K562 (cell line): ENCODE measurements around the gene ANKRD27. TPM values are rescaled to one million over a fixed set of nuclear protein-coding genes. Genes with fewer than 3 reads are reported as not detected.

Experiments
- ATAC-seq: fragments of 200-7000 bp; cut with Tn5 transposase; 3 replicates; pipeline ENCODE4 v1.9.1; 2020; ENCODE audit warnings: moderate library complexity
- BruUV-seq: library from RNA; stranded (reverse); fragments of 400-500 nt; replicated peaks from 2 replicates; lab custom pipeline; 2021; lab: Mats Ljungman, UMichigan
- CTCF ChIA-PET: fragments of 300-600 bp; formaldehyde crosslinking; extraction: SDS; loops from one replicate; lab custom pipeline; 2021; ENCODE audit warnings: low intra/inter-chr PET ratio; lab: Yijun Ruan, JAX
- POLR2A ChIA-PET: fragments of 300-600, 350-650 bp; sonication (Branson Sonifier 250); formaldehyde crosslinking; extraction: SDS; loops from one replicate; lab custom pipeline; 2021; ENCODE audit warnings: antibody characterized with exemption, inconsistent platforms; lab: Yijun Ruan, JAX
- DNase-seq, 4 experiments: peaks; one replicate each; pipeline versions ENCODE4 v3.0.0 to v3.0.0-alpha.2; 2011 to 2018; ENCODE audit warnings: low spot score in 3 of 4, mixed read lengths in 3 of 4; ENCODE audit errors: extremely low read depth in 1 of 4
- FAIRE-seq: peaks from 2 replicates; lab custom pipeline; 2011; peaks lifted over from hg19 to GRCh38; lab: Jason Lieb, UNC
- H2AFZ ChIP-seq: 2 replicates; pipeline ENCODE4 v1.6.0; 2011; ENCODE audit warnings: low read depth, low read length, control low read depth, inconsistent platforms
- H3K27ac ChIP-seq: fragments of 200-600 bp; 3 replicates; pipeline ENCODE4 v1.8.0; 2011; ENCODE audit warnings: low read depth, mild to moderate bottlenecking, control low read depth, inconsistent platforms, low read length, moderate library complexity, mixed read lengths; ENCODE audit errors: extremely low read depth
- H3K27me3 ChIP-seq, 2 experiments: fragments of 300-600 bp in 1 of 2; 2 replicates in 1 of 2; 3 replicates in 1 of 2; pipeline versions ENCODE4 v1.6.0 to v1.8.0; 2011; ENCODE audit warnings: inconsistent platforms in 2 of 2, low read length in 2 of 2, mild to moderate bottlenecking in 1 of 2, mixed read lengths in 1 of 2, moderate library complexity in 1 of 2; ENCODE audit not compliant: control insufficient read depth in 2 of 2, insufficient read depth in 2 of 2
- H3K36me3 ChIP-seq: fragments of 300-600 bp; 3 replicates; pipeline ENCODE4 v1.8.0; 2011; ENCODE audit warnings: mild to moderate bottlenecking, low read length, inconsistent platforms; ENCODE audit not compliant: control insufficient read depth, insufficient read depth
- H3K4me1 ChIP-seq, 2 experiments: fragments of 200-600 bp in 1 of 2; replicated peaks in 1 of 2; 2 replicates in 1 of 2; 3 replicates in 1 of 2; pipeline versions ENCODE4 v1.5.1 to v1.8.0; 2011; ENCODE audit warnings: inconsistent platforms in 2 of 2, low read length in 2 of 2, mild to moderate bottlenecking in 1 of 2, mixed read lengths in 1 of 2, moderate library complexity in 1 of 2; ENCODE audit not compliant: control insufficient read depth in 2 of 2, insufficient read depth in 2 of 2
- H3K4me2 ChIP-seq: 2 replicates; pipeline ENCODE4 v1.6.1; 2011; ENCODE audit warnings: low read length, control low read depth, inconsistent platforms, mixed read lengths; ENCODE audit not compliant: insufficient read depth
- H3K4me3 ChIP-seq: fragments of 200-600 bp; sonication (generic), shearing (Covaris generic); 2 replicates; pipeline ENCODE4 v1.5.1; 2016; ENCODE audit warnings: control low read depth, inconsistent platforms
- H3K79me2 ChIP-seq: fragments of 200-600 bp; 3 replicates; pipeline ENCODE4 v1.8.0; 2011; ENCODE audit warnings: low read length, inconsistent platforms; ENCODE audit not compliant: control insufficient read depth, insufficient read depth
- H3K9ac ChIP-seq, 2 experiments: 2 replicates each; pipeline versions ENCODE4 v1.6.0 to v1.6.1; 2011; ENCODE audit warnings: low read depth in 2 of 2, low read length in 2 of 2, control low read depth in 1 of 2, inconsistent platforms in 1 of 2, mild to moderate bottlenecking in 1 of 2, mixed read lengths in 1 of 2; ENCODE audit not compliant: insufficient read depth in 1 of 2
- H3K9me1 ChIP-seq: one replicate; pipeline ENCODE4 v1.6.0; 2011; ENCODE audit warnings: inconsistent platforms, mild to moderate bottlenecking, low read length, moderate library complexity; ENCODE audit not compliant: control insufficient read depth, insufficient read depth
- H3K9me3 ChIP-seq: replicated peaks from 2 replicates; pipeline ENCODE4 v1.5.1; 2011; ENCODE audit warnings: low read depth, low read length, inconsistent platforms; ENCODE audit not compliant: control insufficient read depth, insufficient read depth
- H4K20me1 ChIP-seq: replicated peaks from 2 replicates; pipeline ENCODE4 v1.6.1; 2011; ENCODE audit warnings: low read length, inconsistent platforms, mixed read lengths; ENCODE audit not compliant: control insufficient read depth, insufficient read depth
- KLF13 ChIP-seq: fragments of 450-650 bp; IDR thresholded peaks from 2 replicates; pipeline ENCODE4 v1.6.1; 2016; ENCODE audit warnings: missing genetic modification characterization, low read depth, mild to moderate bottlenecking, missing compliant biosample characterization, moderate library complexity, borderline replicate concordance
- NUFIP1 ChIP-seq: fragments of 450-650 bp; IDR thresholded peaks from 2 replicates; pipeline ENCODE4 v1.6.1; 2018; ENCODE audit not compliant: partially characterized antibody
- SMARCB1 ChIP-seq: IDR thresholded peaks from 2 replicates; pipeline ENCODE4 v1.6.1; 2011; ENCODE audit warnings: improper control_type of control experiment, low read depth; ENCODE audit not compliant: insufficient read length
- U2AF2 ChIP-seq: fragments of 200-400 bp; formaldehyde crosslinking; optimal IDR thresholded peaks from 2 replicates; pipeline ENCODE3; 2017; ENCODE audit warnings: low read depth, mild to moderate bottlenecking, low read length
- ZFP36 ChIP-seq: fragments of 150-350 bp; IDR thresholded peaks from 2 replicates; pipeline ENCODE4 v1.6.1; 2018; ENCODE audit warnings: low read length, low read depth; ENCODE audit not compliant: partially characterized antibody
- ZNF436 ChIP-seq: fragments of 250-450, 450-650 bp; sonication (Bioruptor Pico); formaldehyde crosslinking; IDR thresholded peaks from 2 replicates; pipeline ENCODE4 v1.7.0; 2020; ENCODE audit warnings: mild to moderate bottlenecking
- ZNF445 ChIP-seq: fragments of 250-450 bp; sonication (Bioruptor Pico); IDR thresholded peaks from 2 replicates; pipeline ENCODE4 v1.4.0; 2020; ENCODE audit warnings: low read depth, mild to moderate bottlenecking, moderate library complexity
- WGBS: fragments of 100-300 bp; shearing (Covaris generic); methylation state at CpG from one replicate; pipeline ENCODE4 v1.1.6; 2016; ENCODE audit warnings: low coverage, mixed read lengths; ENCODE audit not compliant: insufficient coverage; ENCODE audit errors: missing lambda C conversion rate; 5-methylcytosine and 5-hydroxymethylcytosine counted together
- in situ Hi-C: fragments of 300-500 bp; cut with MboI; formaldehyde crosslinking; loops from 4 replicates; pipeline ENCODE4 v1.15.0; 2018; ENCODE audit warnings: inconsistent platforms, mixed read lengths
- intact Hi-C: fragments of 100-400 bp; cut with micrococcal nuclease; formaldehyde crosslinking; loops from 2 replicates; pipeline ENCODE4 v1.14.2; 2022
- polyA plus RNA-seq, 8 experiments: library from polyadenylated mRNA; depleted of rRNA in 4 of 8; stranded (reverse) in 5 of 8; unstranded in 3 of 8; fragments of >200 nt; fragmentation: Nextera tagmentation in 2 of 8; fragmentation: Illumina TruSeq in 1 of 8; extraction: Ambion mirVana in 2 of 8; extraction: Trizol in 1 of 8; gene quantifications; 2 replicates each; pipeline versions ENCODE4 v1.2.1 to v1.2.3, GENCODE V29; 2011 to 2014; ENCODE audit warnings: inconsistent platforms in 1 of 8, missing spikeins in 1 of 8
- total RNA-seq, 7 experiments: library from RNA; depleted of rRNA in 6 of 7; stranded (reverse); fragments of >200 nt in 6 of 7; fragmentation: Illumina TruSeq in 2 of 7; extraction: Trizol in 2 of 7; gene quantifications; 2 replicates each; pipeline versions ENCODE4 v1.2.1 to v1.2.3, GENCODE V29; 2011 to 2021; ENCODE audit warnings: low replicate concordance in 1 of 7
- TF ChIP-seq, protein P1 (sequence below): fragments of 250-450 bp; sonication (Bioruptor Pico); IDR thresholded peaks from 2 replicates; pipeline ENCODE4 v1.4.0; 2020; ENCODE audit warnings: mild to moderate bottlenecking, moderate library complexity

Gene ANKRD27
- total and polyA plus RNA-seq, 9 of the 15 experiments (the other 6 are each of a cell fraction or from before 2014, with no cell fraction given), result 5.3 to 71.3 (median 54.2) TPM

GRCh38 chr19:32615569-32615968 is 59.4 kb downstream of the ANKRD27 start:
- BruUV-seq, result no TSS peak
- H3K27me3 ChIP-seq, result no peaks in the 10 kb centered on the region
- ChIA-PET CTCF (no interaction called here), POLR2A (no interaction called here)
- FAIRE-seq, result no peak
- H3K36me3 ChIP-seq, result peaks cover 80% of the 10 kb centered on the region
- H2AFZ ChIP-seq, result no peak overlapping the region
- no peaks in the 10 kb centered on the region for H3K79me2 ChIP-seq
- in situ Hi-C loops (no loop called here), intact Hi-C loops (no loop called here)
- peaks cover 0 to 4% of the 10 kb centered on the region in 2 experiments; a peak in 1 of 5 replicates for H3K4me1 ChIP-seq
- no peaks in the 10 kb centered on the region for H4K20me1 ChIP-seq
- no peak overlapping the region for H3K4me3 ChIP-seq
- TF ChIP-seq KLF13 (tag) (no peak), U2AF2 (no peak), ZFP36 (no peak), ZNF445 (CRISPR knock-in tag) (no peak), SMARCB1 (no peak), ZNF436 (CRISPR knock-in tag) (no peak), NUFIP1 (no peak)
- TF ChIP-seq, protein P1, sequence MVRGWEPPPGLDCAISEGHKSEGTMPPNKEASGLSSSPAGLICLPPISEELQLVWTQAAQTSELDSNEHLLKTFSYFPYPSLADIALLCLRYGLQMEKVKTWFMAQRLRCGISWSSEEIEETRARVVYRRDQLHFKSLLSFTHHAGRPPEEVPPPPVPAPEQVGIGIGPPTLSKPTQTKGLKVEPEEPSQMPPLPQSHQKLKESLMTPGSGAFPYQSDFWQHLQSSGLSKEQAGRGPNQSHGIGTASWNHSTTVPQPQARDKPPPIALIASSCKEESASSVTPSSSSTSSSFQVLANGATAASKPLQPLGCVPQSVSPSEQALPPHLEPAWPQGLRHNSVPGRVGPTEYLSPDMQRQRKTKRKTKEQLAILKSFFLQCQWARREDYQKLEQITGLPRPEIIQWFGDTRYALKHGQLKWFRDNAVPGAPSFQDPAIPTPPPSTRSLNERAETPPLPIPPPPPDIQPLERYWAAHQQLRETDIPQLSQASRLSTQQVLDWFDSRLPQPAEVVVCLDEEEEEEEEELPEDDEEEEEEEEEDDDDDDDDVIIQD (CRISPR knock-in tag), result no peak
- H3K9me1 ChIP-seq, result no peaks in the 10 kb centered on the region
- H3K27ac ChIP-seq, result no peak overlapping the region
- H3K9me3 ChIP-seq, result no peaks in the 10 kb centered on the region
- 96% methylated on average over 10 of the region's 11 CpGs for WGBS
- H3K9ac ChIP-seq, result no peak overlapping the region
- ATAC-seq, result no peak
- H3K4me2 ChIP-seq, result no peak overlapping the region
- DNase-seq, result no peak
